GM19438 (cell line): Measurements from ENCODE around the gene CBR3.
"Not testable (repeated sequence)": the region's sequence is repeated elsewhere in the genome, so short reads cannot be mapped to it uniquely, and the experiment has no call there.

Experiments used
- ATAC-seq: cut with Tn5 transposase; IDR thresholded peaks from one replicate; pipeline ENCODE4 v1.9.1; 2021; ENCODE audit warnings: low read depth; ENCODE audit not compliant: unreplicated experiment

CBR3 gene

DNA sequence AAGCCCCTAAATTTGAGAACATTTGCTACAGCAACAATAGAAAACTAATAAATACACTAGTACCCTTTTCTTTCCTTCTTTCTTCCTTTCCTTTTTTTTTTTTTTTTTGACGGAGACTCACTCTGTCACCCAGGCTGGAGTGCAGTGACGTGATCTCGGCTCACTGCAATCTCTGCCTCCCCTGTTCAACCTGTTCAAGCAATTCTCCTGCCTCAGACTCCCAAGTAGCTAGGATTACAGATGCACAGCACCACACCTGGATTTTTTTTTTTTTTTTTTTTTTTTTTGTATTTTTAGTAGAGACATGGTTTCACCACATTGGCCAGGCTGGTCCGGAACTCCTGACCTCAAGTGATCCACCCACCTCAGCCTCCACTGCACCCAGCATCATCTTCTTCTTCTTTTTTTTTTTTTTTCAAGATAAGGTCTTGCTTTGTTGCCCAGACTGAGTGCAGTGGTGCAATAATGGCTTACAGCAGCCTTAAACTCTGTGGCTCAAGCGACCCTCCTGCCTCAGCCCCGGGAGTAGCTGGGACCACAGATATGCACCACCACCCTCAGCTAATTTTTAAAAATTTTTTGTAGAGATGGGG, 19.6 kb upstream of the CBR3 start:
- ATAC-seq, result no peak

DNA sequence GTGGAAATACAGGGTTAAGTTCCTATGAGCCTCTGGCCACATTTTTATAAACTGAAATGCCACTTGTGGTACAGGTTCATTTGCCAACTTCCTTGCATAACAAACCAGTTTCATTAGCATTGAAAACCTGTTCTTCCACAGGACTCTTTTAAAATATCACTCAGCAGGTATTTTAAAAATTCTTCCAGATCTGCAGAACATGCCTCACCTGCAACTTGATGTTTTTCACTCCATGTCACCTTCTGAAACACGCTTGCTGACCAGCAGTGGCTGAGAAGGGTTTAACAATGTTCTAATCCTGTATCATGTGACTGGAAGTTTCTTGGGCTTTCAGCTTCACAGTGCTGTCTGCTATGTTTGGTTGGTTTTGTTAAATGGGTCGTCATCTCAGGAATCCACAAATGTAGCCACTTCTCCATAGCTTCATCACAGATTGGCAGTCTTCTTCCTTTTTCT, 17.6 kb upstream of the CBR3 start:
- no peak for ATAC-seq

DNA sequence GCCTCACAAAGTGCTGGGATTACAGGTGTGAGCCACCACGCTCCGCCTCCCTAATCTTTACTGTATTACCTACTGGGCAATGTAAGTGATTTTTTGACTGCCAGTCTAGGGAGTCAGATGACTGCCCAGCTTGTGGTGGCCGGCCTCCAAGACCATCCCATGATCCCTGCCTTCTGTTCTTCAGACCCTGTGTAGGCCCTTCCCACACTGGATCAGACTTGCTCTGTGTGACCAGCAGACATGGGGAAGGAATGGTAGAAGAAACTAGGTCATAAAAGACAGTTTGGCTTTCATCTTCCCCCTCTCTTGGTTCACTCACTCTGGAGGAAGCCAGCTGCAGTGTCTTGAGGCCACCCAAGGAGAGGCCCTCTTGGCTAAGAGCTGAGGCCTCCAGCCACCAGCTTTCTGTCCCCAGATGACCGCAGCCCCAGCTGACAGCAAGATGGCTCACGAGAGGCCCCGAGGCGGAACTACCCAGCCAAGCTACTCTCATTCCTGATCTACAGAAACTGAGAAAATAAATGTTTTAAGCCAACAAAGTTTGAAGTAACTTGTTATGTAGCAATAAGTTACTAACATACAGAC, 14.5 kb upstream of the CBR3 start:
- ATAC-seq, result no peak

DNA sequence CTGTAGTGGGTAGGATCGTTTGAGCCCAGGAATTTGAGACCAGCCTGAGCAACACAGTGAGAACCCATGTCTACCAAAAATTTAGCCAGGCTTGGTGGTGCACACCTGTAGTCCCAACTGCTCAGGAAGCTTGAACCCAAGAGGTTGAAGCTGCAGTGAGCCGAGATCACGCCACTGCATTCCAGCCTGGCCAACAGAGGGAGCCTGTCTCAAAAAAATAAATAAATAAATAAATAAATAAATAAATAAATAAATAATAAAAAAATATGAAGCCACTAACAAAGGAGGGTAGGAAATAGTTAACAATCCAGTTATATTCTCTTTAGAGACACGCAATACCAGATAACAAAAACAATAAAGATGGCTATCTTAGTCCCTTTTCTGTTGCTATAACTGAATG, 11.9 kb upstream of the CBR3 start:
- no peak for ATAC-seq

DNA sequence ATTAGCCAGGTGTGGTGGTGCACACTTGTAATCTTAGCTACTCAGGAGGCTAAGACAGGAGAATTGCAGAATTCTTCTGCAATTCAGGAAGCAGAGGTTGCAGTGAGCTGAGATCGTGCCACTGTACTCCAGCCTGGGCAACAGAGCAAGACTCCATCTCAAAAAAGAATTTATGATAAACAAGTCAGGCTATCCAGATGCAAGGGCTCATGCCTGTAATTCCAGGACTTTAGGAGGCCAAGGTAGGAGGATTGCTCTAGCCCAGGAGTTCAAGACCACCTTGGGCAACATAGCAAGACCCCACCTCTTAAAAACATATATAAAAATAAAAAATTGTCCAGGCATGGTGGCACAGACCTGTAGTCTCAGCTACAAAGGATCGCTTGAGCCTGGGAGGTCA, 10.5 kb upstream of the CBR3 start:
- no peak for ATAC-seq

DNA sequence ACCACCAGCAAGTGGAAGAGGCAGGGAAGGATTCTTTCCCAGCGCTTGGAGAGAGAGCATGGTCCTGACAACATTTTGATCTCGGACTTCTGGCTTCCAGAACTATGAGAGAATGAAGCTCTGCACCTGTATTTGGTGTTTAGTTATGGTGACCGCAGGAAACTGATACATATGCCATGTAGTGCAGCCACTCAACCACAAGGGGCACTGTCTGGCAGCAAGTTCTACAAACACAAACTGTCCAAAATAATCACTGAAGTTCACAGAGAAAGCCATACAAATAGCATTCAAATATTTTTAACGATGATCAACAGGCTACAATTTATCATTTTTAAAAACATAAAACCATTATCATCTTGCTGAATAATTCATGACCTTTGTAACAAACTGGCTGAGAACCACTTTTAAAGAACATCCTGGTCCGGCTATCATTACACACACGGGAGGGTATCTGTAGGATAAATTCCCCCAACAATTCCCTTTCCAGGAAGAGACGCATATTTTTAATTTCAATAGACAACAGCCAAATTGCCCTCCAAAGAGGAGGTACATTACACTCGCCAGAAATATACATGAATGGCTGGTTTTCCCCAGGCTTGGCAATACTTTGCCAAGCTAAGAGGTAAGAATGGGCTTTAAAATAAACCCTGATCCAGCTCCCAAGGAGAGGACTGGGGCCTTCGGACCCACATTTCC, 9.2 kb upstream of the CBR3 start:
- ATAC-seq, result no peak

DNA sequence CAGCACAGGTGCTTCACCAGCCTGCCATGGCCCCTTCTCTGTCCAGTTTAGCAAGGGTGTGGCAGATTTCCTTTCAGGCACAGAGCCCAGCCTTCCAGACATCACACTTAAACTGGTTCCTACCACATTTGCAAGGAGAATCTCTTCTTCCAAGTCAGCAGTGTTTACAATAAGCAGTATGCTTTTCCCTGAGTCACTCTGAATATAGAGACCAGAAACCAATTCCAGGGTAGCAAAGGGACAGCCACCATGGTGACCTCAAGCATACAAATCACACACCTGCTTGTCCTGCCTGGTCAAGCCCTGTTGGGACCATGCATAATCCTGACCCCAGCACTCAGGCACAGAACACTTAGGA, 8.7 kb upstream of the CBR3 start:
- no peak for ATAC-seq

DNA sequence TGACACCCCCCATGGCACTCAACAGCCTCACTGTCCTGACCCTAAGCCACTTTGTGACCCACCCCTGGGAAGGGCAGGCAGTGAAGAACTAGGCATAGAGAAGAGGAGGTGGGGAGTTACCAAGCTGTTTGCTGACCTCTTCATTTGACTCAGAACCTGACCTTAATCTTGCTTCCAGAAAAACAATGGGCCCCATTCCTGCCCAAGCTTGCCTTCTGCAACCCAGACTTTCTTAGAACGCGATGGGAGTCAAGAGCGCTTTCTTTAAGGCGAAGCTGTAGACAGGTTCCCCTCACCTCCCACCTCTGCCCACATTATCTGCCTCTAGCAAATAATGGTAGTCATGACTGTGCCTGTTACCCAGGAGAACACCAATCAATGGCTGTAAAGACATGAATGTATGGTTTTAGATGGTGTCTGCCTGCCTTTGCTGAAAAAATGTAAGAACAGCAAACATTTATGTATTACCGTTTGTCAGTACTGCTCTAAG, 8.2 kb upstream of the CBR3 start:
- ATAC-seq, result no peak

DNA sequence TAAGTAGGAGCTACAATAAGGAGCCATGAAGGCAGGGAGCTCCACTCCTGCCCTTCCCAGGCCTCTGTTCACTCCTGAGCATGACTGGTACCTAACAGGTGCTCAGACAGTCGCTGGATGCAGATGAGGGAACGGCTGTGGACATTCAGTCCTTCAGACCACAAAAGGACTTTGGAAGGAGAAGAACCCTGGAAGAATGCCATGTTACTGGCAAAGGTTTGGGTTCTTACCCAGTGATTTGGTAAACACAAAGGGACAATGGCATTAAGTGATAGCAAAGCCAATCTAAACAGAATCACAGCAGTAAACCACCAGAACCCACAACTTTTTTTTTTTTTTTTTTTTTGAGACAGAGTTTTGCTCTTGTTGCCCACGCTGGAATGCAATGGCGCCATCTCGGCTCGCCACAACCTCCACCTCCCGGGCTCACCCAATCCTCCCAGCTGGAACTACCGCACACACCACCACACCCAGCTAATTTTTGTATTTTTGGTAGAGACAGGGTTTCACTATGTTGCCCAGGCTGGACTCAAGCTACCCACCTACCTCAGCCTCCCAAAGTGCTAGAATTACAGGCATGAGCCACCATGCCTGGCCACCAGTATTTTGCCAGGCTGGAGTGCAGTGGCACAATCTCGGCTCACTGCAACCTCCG, 7.5 kb upstream of the CBR3 start:
- ATAC-seq, result no peak

DNA sequence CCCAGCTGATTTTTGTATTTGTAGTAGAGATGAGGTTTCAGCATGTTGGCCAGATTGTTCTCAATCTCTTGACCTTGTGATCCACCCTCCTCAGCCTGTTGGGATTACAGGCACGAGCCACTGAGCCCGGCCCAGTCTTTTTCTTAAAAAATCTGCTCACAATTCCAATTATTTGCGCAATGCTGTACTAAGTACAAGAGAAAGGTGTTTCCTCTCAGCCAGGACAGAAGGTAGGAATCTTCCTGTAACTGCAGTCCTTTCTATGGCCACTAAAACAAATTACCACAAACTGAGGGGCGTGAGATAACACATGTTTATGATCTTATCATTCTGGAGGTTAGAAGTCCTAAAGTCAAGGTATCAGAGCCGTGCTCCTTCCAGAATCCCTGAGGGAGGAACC, 6.9 kb upstream of the CBR3 start:
- no peak for ATAC-seq

DNA sequence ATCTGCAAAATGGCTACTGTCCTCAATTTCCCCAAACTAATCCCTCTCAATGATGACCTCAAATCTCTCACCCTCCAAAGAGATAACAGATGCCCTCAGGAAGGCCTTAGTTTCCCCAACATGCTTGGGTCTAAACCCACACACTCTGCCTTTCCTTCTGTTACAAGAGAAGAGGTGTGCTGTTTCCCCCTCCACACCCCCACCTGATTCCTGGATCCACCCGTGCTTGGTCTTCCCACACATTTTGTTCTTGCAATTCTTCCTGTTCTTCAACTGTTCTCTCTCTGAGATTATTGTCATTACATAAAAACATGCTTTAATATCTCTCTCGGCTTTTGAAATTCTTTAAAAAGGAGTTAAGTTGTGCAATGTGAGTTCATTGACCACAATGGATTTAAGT, 5.7 kb upstream of the CBR3 start:
- no peak for ATAC-seq

DNA sequence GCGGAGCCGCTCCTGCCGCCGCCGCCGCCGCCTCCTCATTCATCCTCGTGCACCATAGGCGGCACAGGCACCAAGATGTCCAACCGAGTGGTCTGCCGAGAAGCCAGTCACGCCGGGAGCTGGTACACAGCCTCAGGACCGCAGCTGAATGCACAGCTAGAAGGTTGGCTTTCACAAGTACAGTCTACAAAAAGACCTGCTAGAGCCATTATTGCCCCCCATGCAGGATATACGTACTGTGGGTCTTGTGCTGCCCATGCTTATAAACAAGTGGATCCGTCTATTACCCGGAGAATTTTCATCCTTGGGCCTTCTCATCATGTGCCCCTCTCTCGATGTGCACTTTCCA, 4.5 kb upstream of the CBR3 start:
- not testable (repeated sequence) for ATAC-seq

DNA sequence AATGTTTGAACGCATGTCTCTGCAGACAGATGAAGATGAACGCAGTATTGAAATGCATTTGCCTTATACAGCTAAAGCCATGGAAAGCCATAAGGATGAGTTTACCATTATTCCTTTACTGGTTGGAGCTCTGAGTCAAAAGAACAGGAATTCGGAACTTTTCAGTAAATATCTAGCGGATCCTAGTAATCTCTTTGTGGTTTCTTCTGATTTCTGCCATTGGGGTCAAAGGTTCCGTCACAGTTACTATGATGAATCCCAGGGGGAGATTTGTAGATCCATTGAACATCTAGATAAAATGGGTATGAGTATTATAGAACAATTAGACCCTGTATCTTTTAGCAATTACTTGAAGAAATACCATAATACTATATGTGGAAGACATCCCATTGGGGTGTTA, 4.0 kb upstream of the CBR3 start:
- not testable (repeated sequence) for ATAC-seq

DNA sequence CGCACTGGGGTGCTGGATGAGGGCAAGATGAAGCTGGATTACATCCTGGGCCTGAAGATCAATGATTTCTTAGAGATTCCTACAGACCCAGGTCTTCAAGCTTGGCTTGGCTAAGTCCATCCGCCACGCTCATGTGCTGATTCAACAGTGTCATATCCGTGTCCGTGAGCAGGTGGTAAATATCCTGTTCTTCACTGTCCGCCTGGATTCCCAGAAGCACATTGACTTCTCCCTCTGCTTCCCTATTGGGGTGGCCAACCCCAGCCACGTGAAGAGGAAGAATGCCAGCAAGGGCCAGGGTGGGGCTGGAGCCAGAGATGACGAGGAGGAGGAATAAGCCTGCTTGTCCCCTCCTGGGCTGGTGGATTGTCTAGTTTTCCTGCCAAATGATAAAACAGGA, 2.2 kb upstream of the CBR3 start:
- no peak for ATAC-seq

DNA sequence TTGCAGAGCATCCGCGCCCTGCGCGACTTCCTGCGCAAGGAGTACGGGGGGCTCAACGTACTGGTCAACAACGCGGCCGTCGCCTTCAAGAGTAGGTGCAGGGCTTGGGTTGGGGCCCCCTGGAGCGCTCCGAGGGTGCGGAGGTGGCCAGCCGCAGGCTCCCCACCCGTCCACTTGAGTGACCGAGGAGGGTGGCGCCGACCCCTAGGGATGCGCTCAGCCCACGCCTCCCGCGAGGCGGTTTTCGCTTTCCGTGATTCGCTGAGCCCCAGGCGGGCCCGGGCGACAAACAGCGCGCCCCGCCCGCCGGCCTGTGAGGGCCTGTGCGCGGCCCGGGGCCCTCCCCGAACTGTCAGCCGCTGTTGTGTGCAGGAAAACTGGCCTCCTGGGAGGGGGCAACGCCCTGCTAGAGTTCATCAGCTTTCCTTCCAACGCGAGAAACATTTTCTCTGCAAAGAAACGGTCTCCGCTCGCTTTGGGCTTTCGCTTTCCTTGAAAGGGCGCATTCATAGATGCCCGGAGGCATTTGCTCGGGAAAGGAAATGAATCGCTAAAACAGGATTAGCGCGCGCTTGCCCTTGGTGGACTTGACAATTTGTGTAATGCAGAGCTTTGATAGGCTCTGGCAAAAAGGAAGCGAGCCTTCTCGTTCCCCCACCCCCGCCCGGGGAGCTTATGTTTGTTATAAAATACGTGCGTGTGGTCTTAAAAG, 668 bp downstream of the CBR3 start:
- no peak for ATAC-seq

DNA sequence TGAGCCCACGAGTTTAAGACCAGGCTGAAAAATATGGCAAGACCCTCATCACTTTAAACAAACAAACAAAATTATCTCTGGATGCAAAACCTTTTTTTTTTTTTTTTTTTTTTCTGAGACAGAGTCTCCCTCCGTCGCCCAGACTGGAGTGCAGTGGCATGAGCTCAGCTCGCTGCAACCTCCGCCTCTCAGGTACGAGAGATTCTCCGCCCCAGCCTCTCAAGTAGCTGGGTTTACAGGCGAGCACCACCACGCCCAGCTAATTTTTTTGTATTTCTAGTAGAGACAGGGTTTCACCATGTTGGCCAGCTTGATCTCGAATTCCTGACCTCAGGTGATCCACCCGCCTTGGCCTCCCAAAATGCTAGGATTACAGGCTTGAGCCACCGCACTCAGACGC, 4.9 kb downstream of the CBR3 start:
- not testable (repeated sequence) for ATAC-seq

DNA sequence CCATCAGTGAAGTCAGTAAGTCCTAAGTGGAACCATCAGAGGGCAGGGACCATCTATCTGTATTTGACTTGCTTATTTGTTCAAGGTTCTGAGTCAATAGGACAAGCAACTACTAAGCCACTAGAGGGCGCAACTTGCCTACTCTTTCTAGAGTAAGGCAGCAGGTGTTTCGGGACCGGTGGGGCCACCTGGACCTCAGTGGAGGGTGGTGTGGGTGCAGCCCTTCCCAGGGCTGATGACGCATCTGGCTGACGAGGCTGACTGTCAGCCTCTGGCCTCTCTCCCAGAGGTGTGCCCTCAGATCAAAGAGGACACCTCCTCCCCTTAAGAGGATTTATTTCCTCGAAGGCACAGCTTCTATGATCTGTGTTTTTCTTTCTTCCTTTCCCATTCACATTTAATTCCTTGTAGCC, 6.6 kb downstream of the CBR3 start:
- ATAC-seq, result peak; percentile 72

DNA sequence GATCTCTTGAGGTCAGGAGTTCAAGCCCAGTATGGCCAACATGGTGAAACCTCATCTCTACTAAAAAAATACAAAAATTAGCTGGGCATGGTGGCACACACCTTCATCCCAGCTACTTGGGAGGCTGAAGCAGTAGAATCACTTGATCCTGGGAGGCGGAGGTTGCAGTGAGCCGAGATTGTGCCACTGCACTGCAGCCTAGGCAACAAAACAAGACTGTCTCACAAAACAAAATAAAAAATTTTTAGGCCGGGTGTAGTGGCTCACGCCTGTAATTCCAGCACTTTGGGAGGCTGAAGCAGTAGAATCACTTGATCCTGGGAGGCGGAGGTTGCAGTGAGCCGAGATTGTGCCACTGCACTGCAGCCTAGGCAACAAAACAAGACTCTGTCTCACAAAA, 9.4 kb downstream of the CBR3 start:
- not testable (repeated sequence) for ATAC-seq

DNA sequence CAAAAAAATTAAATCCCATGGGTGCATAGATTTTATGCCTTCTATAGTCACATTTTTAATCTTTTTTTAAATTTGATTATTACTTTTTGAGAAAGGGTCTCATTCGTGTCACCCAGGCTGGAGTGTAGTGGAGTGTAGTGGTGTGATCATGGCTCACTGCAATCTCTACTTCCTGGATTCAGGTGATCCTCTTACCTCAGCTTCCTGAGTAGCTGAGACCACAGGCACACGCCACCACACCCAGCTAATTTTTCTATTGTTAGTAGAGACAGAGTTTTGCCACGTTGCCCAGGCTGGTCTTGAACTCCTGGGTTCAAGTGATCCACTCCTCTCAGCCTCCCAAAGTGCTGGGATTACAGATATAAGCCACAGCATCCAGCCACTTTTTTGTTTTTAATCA, 10.4 kb downstream of the CBR3 start:
- no peak for ATAC-seq

DNA sequence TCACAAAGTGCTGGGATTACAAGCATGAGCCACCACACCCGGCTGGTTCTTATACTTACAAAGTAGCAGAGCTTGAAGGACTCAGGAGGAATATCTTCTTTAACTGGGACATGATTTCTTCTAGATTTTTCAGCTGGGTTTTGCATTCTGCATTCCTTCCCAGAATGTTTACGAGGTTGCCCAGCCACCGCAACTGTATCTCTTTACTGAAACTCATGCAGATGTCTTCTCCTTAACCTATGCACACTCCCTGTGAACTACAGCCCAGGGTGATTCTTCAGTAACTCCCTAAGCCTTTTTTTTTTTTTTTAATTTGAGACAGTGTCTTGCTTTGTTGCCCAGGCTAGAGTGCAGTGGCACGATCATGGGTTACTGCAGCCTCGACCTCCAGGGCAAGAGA, 13.0 kb downstream of the CBR3 start:
- ATAC-seq, result no peak

DNA sequence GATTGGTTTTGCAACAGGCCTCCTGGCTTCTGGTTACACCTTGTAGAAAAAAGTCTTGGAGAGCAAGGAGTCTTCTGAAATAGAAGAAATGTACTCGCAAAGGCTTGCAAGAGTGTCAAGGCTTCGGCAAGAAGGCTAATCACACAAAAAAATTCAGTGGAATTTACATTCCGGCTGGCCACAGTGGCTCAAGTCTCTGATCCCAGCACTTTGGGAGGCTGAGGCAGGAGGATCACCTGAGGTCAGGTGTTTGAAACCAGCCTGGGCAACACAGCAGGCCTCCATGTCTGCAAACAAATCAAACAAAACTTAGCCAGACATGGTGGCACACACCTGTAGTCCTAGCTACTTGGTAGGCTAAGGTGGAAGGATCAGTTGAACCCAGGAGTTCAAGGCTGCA, 14.0 kb downstream of the CBR3 start:
- no peak for ATAC-seq
